ENCODE results near the gene RPS5. TPM values are rescaled to one million over a fixed set of nuclear protein-coding genes. Genes with fewer than 3 reads are reported as not detected.

Gene RPS5
- total RNA-seq, 1 experiment from 2014 or later, result 1,249 TPM

GRCh38 chr19:58353717-58354477 is 33.2 kb upstream of the RPS5 start:
- H3K4me1 ChIP-seq (ENCODE audit: insufficient read depth, low read length, poor library complexity, severe bottlenecking), result no peaks in the 10 kb centered on the region
- CTCF ChIA-PET, result no interaction called here
- H3K9me3 ChIP-seq (ENCODE audit: low read depth, low read length, poor library complexity, severe bottlenecking), result no peaks in the 10 kb centered on the region
- H3K4me3 ChIP-seq (ENCODE audit: low read depth, low read length, poor library complexity, severe bottlenecking), result no peak overlapping the region
- intact Hi-C loops (cut with micrococcal nuclease; ENCODE audit: unreplicated experiment), result no loop called here
- BruUV-seq (replicated peaks), result no TSS peak
- H3K27me3 ChIP-seq (replicated peaks; ENCODE audit: insufficient read depth, low read depth, low read length, poor library complexity), result no peaks in the 10 kb centered on the region
- no peaks in the 10 kb centered on the region for H3K36me3 ChIP-seq (ENCODE audit: insufficient read depth, low read length, poor library complexity, severe bottlenecking)
- no peak for DNase-seq (ENCODE audit: low spot score)
- TF ChIP-seq CTCF (conservative IDR thresholded peaks at IDR 0.05; ENCODE audit: low read depth, low read length) (no peak), EZH2 (IDR thresholded peaks at IDR 0.05; ENCODE audit: borderline replicate concordance, low read depth, low read length, poor library complexity, severe bottlenecking) (no peak)
- POLR2A ChIA-PET (ENCODE audit: low non-redundant PET), result no interaction called here
- H3K27ac ChIP-seq (ENCODE audit: low read depth, low read length, poor library complexity, severe bottlenecking), result no peak overlapping the region

GRCh38 chr19:58354478-58355030 is 32.5 kb upstream of the RPS5 start:
- no TSS peak for BruUV-seq (replicated peaks)
- Histone ChIP-seq H3K27ac (ENCODE audit: low read depth, low read length, poor library complexity, severe bottlenecking) (no peak overlapping the region), H3K4me1 (ENCODE audit: insufficient read depth, low read length, poor library complexity, severe bottlenecking) (no peaks in the 10 kb centered on the region), H3K4me3 (ENCODE audit: low read depth, low read length, poor library complexity, severe bottlenecking) (no peak overlapping the region), H3K27me3 (replicated peaks; ENCODE audit: insufficient read depth, low read depth, low read length, poor library complexity) (no peaks in the 10 kb centered on the region), H3K36me3 (ENCODE audit: insufficient read depth, low read length, poor library complexity, severe bottlenecking) (no peaks in the 10 kb centered on the region), H3K9me3 (ENCODE audit: low read depth, low read length, poor library complexity, severe bottlenecking) (no peaks in the 10 kb centered on the region)
- TF ChIP-seq EZH2 (IDR thresholded peaks at IDR 0.05; ENCODE audit: borderline replicate concordance, low read depth, low read length, poor library complexity, severe bottlenecking), result no peak
- TF ChIP-seq CTCF (conservative IDR thresholded peaks at IDR 0.05; ENCODE audit: low read depth, low read length), result no peak
- no peak for DNase-seq (ENCODE audit: low spot score)
- intact Hi-C loops (cut with micrococcal nuclease; ENCODE audit: unreplicated experiment), result no loop called here
- ChIA-PET POLR2A (ENCODE audit: low non-redundant PET) (no interaction called here), CTCF (no interaction called here)

GRCh38 chr19:58355215-58355796 is 31.8 kb upstream of the RPS5 start:
- Histone ChIP-seq H3K9me3 (ENCODE audit: low read depth, low read length, poor library complexity, severe bottlenecking) (no peaks in the 10 kb centered on the region), H3K36me3 (ENCODE audit: insufficient read depth, low read length, poor library complexity, severe bottlenecking) (no peaks in the 10 kb centered on the region), H3K27ac (ENCODE audit: low read depth, low read length, poor library complexity, severe bottlenecking) (no peak overlapping the region), H3K4me1 (ENCODE audit: insufficient read depth, low read length, poor library complexity, severe bottlenecking) (no peaks in the 10 kb centered on the region), H3K4me3 (ENCODE audit: low read depth, low read length, poor library complexity, severe bottlenecking) (no peak overlapping the region), H3K27me3 (replicated peaks; ENCODE audit: insufficient read depth, low read depth, low read length, poor library complexity) (no peaks in the 10 kb centered on the region)
- ChIA-PET POLR2A (ENCODE audit: low non-redundant PET) (interaction anchor here (0.6 kb wide), 1 partner anchor 8 kb away, joined by 5 read pairs; no protein-coding TSS in a partner anchor), CTCF (no interaction called here)
- no TSS peak for BruUV-seq (replicated peaks)
- DNase-seq (ENCODE audit: low spot score), result no peak
- TF ChIP-seq CTCF (conservative IDR thresholded peaks at IDR 0.05; ENCODE audit: low read depth, low read length) (no peak), EZH2 (IDR thresholded peaks at IDR 0.05; ENCODE audit: borderline replicate concordance, low read depth, low read length, poor library complexity, severe bottlenecking) (no peak)
- intact Hi-C loops (cut with micrococcal nuclease; ENCODE audit: unreplicated experiment), result no loop called here
